ENCODE results near the gene SNRPA. TPM values are rescaled to one million over a fixed set of nuclear protein-coding genes. Genes with fewer than 3 reads are reported as not detected.

Gene SNRPA
- total RNA-seq, 1 donor from 2014 or later: 130 TPM

DNA sequence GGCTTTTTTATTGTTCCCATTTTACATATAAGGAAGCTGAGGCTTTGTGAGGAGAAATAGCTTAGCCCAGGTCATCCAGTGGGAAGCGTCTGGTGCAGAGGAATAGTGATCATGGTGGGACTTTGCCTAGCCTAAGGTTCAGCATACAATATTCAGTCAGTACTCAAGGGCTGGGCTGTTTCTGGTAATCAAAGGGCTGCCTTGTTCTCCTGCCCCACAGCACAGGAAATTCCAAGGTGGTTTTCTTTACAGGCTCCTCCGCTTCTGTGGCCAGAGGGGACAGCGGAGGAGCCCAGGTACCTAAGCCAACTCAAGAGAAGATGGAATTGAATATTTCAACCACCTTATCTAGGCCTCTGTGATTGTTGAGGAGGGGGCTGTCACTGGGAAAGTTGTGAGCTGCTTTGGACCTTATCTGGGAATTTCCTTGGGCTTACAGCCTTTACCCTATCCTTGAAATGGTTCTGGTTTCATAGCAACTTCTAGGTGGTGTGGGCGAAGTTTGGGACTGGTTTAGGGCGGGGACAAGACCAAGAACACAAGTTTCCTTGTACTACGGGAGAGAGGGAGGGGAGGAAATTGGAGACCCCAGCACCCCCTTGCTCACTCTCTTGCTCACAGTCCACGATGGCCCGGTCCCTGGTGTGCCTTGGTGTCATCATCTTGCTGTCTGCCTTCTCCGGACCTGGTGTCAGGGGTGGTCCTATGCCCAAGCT, 24.1 kb downstream of the SNRPA start, which contains the start of gene MIA:
Gene MIA, plus strand, starts transcription at position 606 of the 716 bp plus-strand sequence. Its CDS starts 22 bp downstream, at position 628.
- H3K4me3 Mint-ChIP-seq: no peak within 1 kb of the TSS
- no peak for DNase-seq (ENCODE audit: extremely low spot score, unreplicated experiment)
- H3K36me3 Mint-ChIP-seq: peaks cover 14% of the 10 kb centered on the region
- no peak for TF ChIP-seq CTCF (conservative IDR thresholded peaks at IDR 0.05)
- H3K9me3 Mint-ChIP-seq: peaks cover 5% of the 10 kb centered on the region
- H3K4me1 Mint-ChIP-seq (ENCODE audit: unreplicated experiment): peaks cover 17% of the 10 kb centered on the region
- H3K27ac Mint-ChIP-seq: peak within 1 kb of the TSS; percentile 100
- H3K27me3 Mint-ChIP-seq: no peaks in the 10 kb centered on the region

DNA sequence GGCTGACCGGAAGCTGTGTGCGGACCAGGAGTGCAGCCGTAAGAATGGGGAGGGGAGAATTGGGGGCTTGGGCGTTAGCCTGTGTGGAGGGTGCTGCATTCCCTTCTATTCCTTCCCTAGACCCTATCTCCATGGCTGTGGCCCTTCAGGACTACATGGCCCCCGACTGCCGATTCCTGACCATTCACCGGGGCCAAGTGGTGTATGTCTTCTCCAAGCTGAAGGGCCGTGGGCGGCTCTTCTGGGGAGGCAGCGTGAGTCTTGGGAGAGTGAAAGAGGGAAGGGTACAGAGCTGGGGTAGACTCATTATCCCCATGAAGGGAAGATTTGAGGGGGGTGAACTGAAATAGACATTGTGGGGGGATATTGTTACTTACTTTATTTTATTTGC, 24.6 kb downstream of the SNRPA start:
- peaks cover 5% of the 10 kb centered on the region for H3K9me3 Mint-ChIP-seq
- peaks cover 17% of the 10 kb centered on the region for H3K4me1 Mint-ChIP-seq (ENCODE audit: unreplicated experiment)
- peaks cover 11% of the 10 kb centered on the region for H3K36me3 Mint-ChIP-seq
- H3K27ac Mint-ChIP-seq: peak overlapping the region; percentile 54
- no peak overlapping the region for H3K4me3 Mint-ChIP-seq
- no peak for DNase-seq (ENCODE audit: extremely low spot score, unreplicated experiment)
- TF ChIP-seq CTCF (conservative IDR thresholded peaks at IDR 0.05): no peak
- H3K27me3 Mint-ChIP-seq: no peaks in the 10 kb centered on the region

- H3K27me3 Mint-ChIP-seq: no peaks in the 10 kb centered on the region
- peak overlapping the region; percentile 89 for H3K4me3 Mint-ChIP-seq
- DNase-seq (ENCODE audit: extremely low spot score, unreplicated experiment): no peak
- TF ChIP-seq CTCF (conservative IDR thresholded peaks at IDR 0.05): no peak
- H3K27ac Mint-ChIP-seq: peak overlapping the region; percentile 100
- peaks cover 17% of the 10 kb centered on the region for H3K4me1 Mint-ChIP-seq (ENCODE audit: unreplicated experiment)
- peaks cover 4% of the 10 kb centered on the region for H3K36me3 Mint-ChIP-seq
- no peaks in the 10 kb centered on the region for H3K9me3 Mint-ChIP-seq
Observed at GRCh38 chr19:40776364-40776763, 25.4 kb downstream of the SNRPA start.

DNA sequence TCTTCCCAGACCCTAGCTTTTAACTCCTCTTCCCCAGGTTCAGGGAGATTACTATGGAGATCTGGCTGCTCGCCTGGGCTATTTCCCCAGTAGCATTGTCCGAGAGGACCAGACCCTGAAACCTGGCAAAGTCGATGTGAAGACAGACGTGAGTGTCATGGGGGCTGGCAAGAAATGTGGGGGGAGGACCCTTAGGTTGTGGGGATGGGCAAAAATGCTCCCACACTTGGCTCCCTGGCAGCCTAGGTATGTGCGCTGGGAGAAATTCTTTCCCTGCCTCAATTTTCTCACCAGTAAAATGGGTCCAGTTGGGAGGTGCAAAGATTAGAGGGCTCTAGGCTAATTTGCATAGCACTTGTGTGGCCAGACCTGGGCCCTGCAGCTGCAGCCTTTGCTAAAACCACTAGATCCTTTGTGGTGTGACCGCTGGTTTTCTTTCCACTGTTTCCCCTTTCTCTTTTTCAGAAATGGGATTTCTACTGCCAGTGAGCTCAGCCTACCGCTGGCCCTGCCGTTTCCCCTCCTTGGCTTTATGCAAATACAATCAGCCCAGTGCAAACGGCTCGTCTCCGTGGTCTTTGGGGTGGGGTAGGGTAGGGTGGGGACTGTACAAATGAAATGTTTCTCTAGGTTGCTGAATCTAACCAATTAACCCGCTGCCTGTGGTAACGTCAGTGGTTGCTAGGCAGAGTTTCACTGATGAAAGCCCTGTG, 26.1 kb downstream of the SNRPA start:
- peak overlapping the region; percentile 89 for H3K4me3 Mint-ChIP-seq
- no peaks in the 10 kb centered on the region for H3K27me3 Mint-ChIP-seq

GRCh38 chr19:40777645-40777936, 26.6 kb downstream of the SNRPA start:
- Mint-ChIP-seq H3K4me1 (ENCODE audit: unreplicated experiment) (peaks cover 17% of the 10 kb centered on the region), H3K27ac (peak overlapping the region; percentile 100), H3K4me3 (peak overlapping the region; percentile 89), H3K27me3 (no peaks in the 10 kb centered on the region), H3K9me3 (no peaks in the 10 kb centered on the region), H3K36me3 (peaks cover 4% of the 10 kb centered on the region)
- no peak for TF ChIP-seq CTCF (conservative IDR thresholded peaks at IDR 0.05)
- no peak for DNase-seq (ENCODE audit: extremely low spot score, unreplicated experiment)

More for the DNA sequence above, 26.1 kb downstream of the SNRPA start:
- DNase-seq (ENCODE audit: extremely low spot score, unreplicated experiment): peak; percentile 88
- Mint-ChIP-seq H3K9me3 (no peaks in the 10 kb centered on the region), H3K36me3 (peaks cover 3% of the 10 kb centered on the region), H3K27ac (peak overlapping the region; percentile 100), H3K4me1 (ENCODE audit: unreplicated experiment) (peaks cover 17% of the 10 kb centered on the region)
- TF ChIP-seq CTCF (conservative IDR thresholded peaks at IDR 0.05): no peak
